B cell (primary cell): ENCODE data around the gene RPL32. TPM values are rescaled to one million over a fixed set of nuclear protein-coding genes. Genes with fewer than 3 reads are reported as not detected.

Experiments used
- ATAC-seq: fragments of 200-7000 bp; cut with Tn5 transposase; one replicate; pipeline ENCODE4 v1.10.0; 2021; ENCODE audit warnings: low read depth, mild to moderate bottlenecking, moderate number of reproducible peaks, moderate library complexity
- CTCF ChIA-PET: fragments of 350-600 bp; sonication (Branson Sonifier 250); formaldehyde crosslinking; loops from one replicate; lab custom pipeline; 2021; ENCODE audit warnings: antibody characterized with exemption, inconsistent platforms; lab: Charles Lee
- POLR2A ChIA-PET: fragments of 350-600 bp; sonication (Branson Sonifier 250); formaldehyde crosslinking; loops from one replicate; lab custom pipeline; 2021; ENCODE audit warnings: antibody characterized with exemption; lab: Charles Lee
- DNase-seq: peaks from one replicate; pipeline ENCODE4 v3.0.0; 2013
- H2AFZ ChIP-seq: 2 replicates; pipeline ENCODE4 v1.6.1; 2012; ENCODE audit warnings: mild to moderate bottlenecking, low read depth, low read length; ENCODE audit not compliant: insufficient read depth, poor library complexity, severe bottlenecking
- H3K27ac ChIP-seq, 2 donors: 1 replicate in 1 of 2; 2 replicates in 1 of 2; pipeline ENCODE4 v1.5.1; 2012 to 2013; ENCODE audit warnings: low read length in 2 of 2, mild to moderate bottlenecking in 2 of 2, moderate library complexity in 1 of 2
- H3K27me3 ChIP-seq, 4 experiments: fragments of 200-600 bp in 1 of 4; sonication (generic) in 1 of 4; replicated peaks in 1 of 4; 1 replicate in 2 of 4; 2 replicates in 2 of 4; pipeline versions ENCODE4 v1.6.1 to v1.7.0; 2013 to 2016; ENCODE audit warnings: low read length in 3 of 4, mild to moderate bottlenecking in 2 of 4, mixed read lengths in 1 of 4, moderate library complexity in 1 of 4; ENCODE audit not compliant: insufficient read depth in 4 of 4, control insufficient read depth in 3 of 4; ENCODE audit errors: control extremely low read depth in 1 of 4
- H3K36me3 ChIP-seq, 2 experiments: replicated peaks in 1 of 2; 1 replicate in 1 of 2; 2 replicates in 1 of 2; pipeline versions ENCODE4 v1.6.1 to v1.7.1; 2013; ENCODE audit warnings: low read length in 1 of 2; ENCODE audit not compliant: insufficient read depth in 2 of 2, control insufficient read depth in 1 of 2; ENCODE audit errors: control extremely low read depth in 1 of 2, extremely low read depth in 1 of 2
- H3K4me1 ChIP-seq, 2 donors: fragments of 200-600 bp in 1 of 2; sonication (generic) in 1 of 2; 1 replicate in 1 of 2; 2 replicates in 1 of 2; pipeline versions ENCODE4 v1.5.1 to v1.6.1; 2013 to 2017; ENCODE audit warnings: low read length in 2 of 2; ENCODE audit not compliant: control insufficient read depth in 2 of 2, insufficient read depth in 2 of 2
- H3K4me2 ChIP-seq: replicated peaks from 2 replicates; pipeline ENCODE3; 2012; ENCODE audit warnings: mild to moderate bottlenecking, low read depth, low read length; ENCODE audit not compliant: poor library complexity, severe bottlenecking
- H3K4me3 ChIP-seq, 5 experiments: fragments of 200-600 bp in 1 of 5; sonication (generic) in 1 of 5; 1 replicate in 3 of 5; 2 replicates in 2 of 5; pipeline versions ENCODE4 v1.5.1 to v1.7.0; 2011 to 2016; ENCODE audit warnings: low read length in 4 of 5, mild to moderate bottlenecking in 4 of 5, low read depth in 2 of 5, control low read depth in 1 of 5, moderate library complexity in 1 of 5; ENCODE audit not compliant: insufficient read depth in 1 of 5; ENCODE audit errors: control extremely low read depth in 1 of 5, extremely low read depth in 1 of 5
- H3K79me2 ChIP-seq: fragments of 200-600 bp; sonication (generic); one replicate; pipeline ENCODE4 v1.6.0; 2016; ENCODE audit warnings: low read length; ENCODE audit not compliant: control insufficient read depth, insufficient read depth
- H3K9ac ChIP-seq: fragments of 200-600 bp; sonication (generic); 2 replicates; pipeline ENCODE4 v1.6.1; 2017; ENCODE audit warnings: mild to moderate bottlenecking, low read length, moderate library complexity
- H3K9me3 ChIP-seq, 3 donors: one replicate each; pipeline versions ENCODE4 v1.6.1 to v1.7.1; 2013; ENCODE audit warnings: low read length in 2 of 3; ENCODE audit not compliant: control insufficient read depth in 2 of 3, insufficient read depth in 1 of 3; ENCODE audit errors: control extremely low read depth in 1 of 3
- H4K20me1 ChIP-seq: 2 replicates; pipeline ENCODE4 v1.6.0; 2012; ENCODE audit warnings: mild to moderate bottlenecking, low read length; ENCODE audit not compliant: insufficient read depth, control insufficient read depth, poor library complexity, severe bottlenecking
- H3K27ac Mint-ChIP-seq: one replicate; pipeline ENCODE4 v1.8.0; 2021; ENCODE audit warnings: mixed read lengths
- H3K27me3 Mint-ChIP-seq: one replicate; pipeline ENCODE4 v1.8.0; 2021; ENCODE audit warnings: mixed read lengths
- H3K4me1 Mint-ChIP-seq: one replicate; pipeline ENCODE4 v1.8.0; 2021; ENCODE audit warnings: mixed read lengths
- H3K4me3 Mint-ChIP-seq: one replicate; pipeline ENCODE4 v1.8.0; 2021; ENCODE audit warnings: mixed read lengths
- H3K9me3 Mint-ChIP-seq: one replicate; pipeline ENCODE4 v1.8.0; 2022; ENCODE audit warnings: mixed read lengths; ENCODE audit not compliant: insufficient read depth
- EZH2 ChIP-seq: IDR thresholded peaks from 2 replicates; pipeline ENCODE4 v1.6.1; 2012; ENCODE audit warnings: borderline replicate concordance, low read depth, mild to moderate bottlenecking, moderate library complexity, low read length; ENCODE audit not compliant: insufficient read depth, poor library complexity, severe bottlenecking
- WGBS: methylation state at CpG from one replicate; pipeline ENCODE4 v1.1.5; 2013; ENCODE audit warnings: missing lambda C conversion rate; ENCODE audit not compliant: insufficient coverage; 5-methylcytosine and 5-hydroxymethylcytosine counted together
- intact Hi-C: fragments of 100-400 bp; cut with micrococcal nuclease; formaldehyde crosslinking; loops from one replicate; pipeline ENCODE4 v1.10.0; 2022
- polyA plus RNA-seq: library from polyadenylated mRNA; depleted of rRNA; stranded (reverse); fragments of >200 nt; gene quantifications from 2 replicates; pipeline ENCODE4 v1.2.3, GENCODE V29; 2012
- total RNA-seq, 2 donors: library from RNA; stranded (reverse); fragments of 120-200 nt in 1 of 2; gene quantifications; 1 replicate in 1 of 2; 2 replicates in 1 of 2; pipeline versions ENCODE4 v1.2.3 to v1.2.4, GENCODE V29; 2013 to 2022
- TF ChIP-seq, protein P1 (sequence below): fragments of 200-600 bp; IDR thresholded peaks from one replicate; pipeline ENCODE4 v1.8.0; 2022; ENCODE audit warnings: antibody characterized with exemption, mild to moderate bottlenecking

The RPL32 gene
- total and polyA plus RNA-seq, 2 donors (not counting 1 experiment from before 2014, with no cell fraction given), result 2,160 to 2,756 TPM

DNA sequence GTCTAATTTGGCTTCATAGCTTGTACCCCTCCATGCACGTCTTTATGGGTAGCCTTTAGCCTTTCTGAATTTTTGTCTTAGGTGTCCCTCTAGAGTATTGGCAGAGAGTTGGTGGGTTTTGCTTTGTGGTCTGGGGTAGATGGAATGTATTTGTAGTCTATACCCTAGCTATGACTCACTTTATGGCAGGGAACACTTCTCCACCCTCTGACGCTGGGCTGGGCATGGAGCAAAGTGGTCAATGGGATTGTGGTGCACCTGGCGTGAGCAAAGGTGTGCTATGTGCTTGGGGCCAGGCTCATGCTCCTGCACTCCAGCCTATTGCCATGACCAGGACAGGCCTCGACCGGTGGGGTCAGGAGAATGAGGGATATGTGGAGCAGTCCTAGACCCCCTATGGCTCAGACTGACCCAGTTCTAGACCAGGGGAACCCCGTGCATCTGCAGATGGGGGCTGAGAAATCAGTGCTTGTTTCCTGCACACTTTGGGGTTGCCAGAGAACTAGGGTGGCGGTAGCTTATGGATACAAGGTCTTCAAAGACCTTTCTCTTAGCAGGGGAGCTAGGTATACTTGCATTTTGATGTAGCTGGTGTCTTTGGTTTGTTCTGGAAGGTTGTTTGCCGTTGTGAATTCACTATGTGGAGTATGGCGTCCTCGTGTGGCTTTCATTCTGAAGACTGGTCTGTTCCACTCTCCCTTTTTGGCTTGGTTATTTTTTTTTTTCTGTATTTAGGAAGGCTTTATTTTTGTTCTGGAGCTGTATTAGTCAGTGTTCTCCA lies 49.4 kb upstream of the RPL32 start:
- Mint-ChIP-seq H3K4me1 (peaks cover 27% of the 10 kb centered on the region), H3K4me3 (no peak overlapping the region), H3K27me3 (peaks cover 14% of the 10 kb centered on the region), H3K9me3 (no peaks in the 10 kb centered on the region), H3K27ac (no peak overlapping the region)
- no peaks in the 10 kb centered on the region for H4K20me1 ChIP-seq
- intact Hi-C loops, result loop anchor here (1.0 to 5.0 kb wide), 2 partner anchors 78 to 184 kb away; no protein-coding TSS in a partner anchor
- H3K27me3 ChIP-seq, result peaks cover 0 to 14% (median 3%) of the 10 kb centered on the region in 4 experiments
- H3K9me3 ChIP-seq, result no peaks in the 10 kb centered on the region
- H3K4me3 ChIP-seq, result no peak overlapping the region
- H3K4me2 ChIP-seq, result no peak overlapping the region
- no peak overlapping the region for H3K9ac ChIP-seq
- H3K4me1 ChIP-seq, result peaks cover 15 to 19% of the 10 kb centered on the region in 2 donors
- H3K27ac ChIP-seq, result no peak overlapping the region
- CTCF ChIA-PET, result interaction anchor here (0.7 to 8.8 kb wide), 19 partner anchors 8 to 756 kb away, joined by 3 to 116 read pairs (median 8); partner anchors contain the start of gene RPL32
- H3K36me3 ChIP-seq, result no peaks in the 10 kb centered on the region
- no peak overlapping the region for H2AFZ ChIP-seq
- DNase-seq (no peak), ATAC-seq (no peak)
- no peaks in the 10 kb centered on the region for H3K79me2 ChIP-seq
- POLR2A ChIA-PET, result interaction anchor here (0.6 kb wide), 1 partner anchor 14 kb away, joined by 3 read pairs; no protein-coding TSS in a partner anchor
- 92% methylated on average over 5 of the region's 10 CpGs for WGBS
- TF ChIP-seq, protein P1, sequence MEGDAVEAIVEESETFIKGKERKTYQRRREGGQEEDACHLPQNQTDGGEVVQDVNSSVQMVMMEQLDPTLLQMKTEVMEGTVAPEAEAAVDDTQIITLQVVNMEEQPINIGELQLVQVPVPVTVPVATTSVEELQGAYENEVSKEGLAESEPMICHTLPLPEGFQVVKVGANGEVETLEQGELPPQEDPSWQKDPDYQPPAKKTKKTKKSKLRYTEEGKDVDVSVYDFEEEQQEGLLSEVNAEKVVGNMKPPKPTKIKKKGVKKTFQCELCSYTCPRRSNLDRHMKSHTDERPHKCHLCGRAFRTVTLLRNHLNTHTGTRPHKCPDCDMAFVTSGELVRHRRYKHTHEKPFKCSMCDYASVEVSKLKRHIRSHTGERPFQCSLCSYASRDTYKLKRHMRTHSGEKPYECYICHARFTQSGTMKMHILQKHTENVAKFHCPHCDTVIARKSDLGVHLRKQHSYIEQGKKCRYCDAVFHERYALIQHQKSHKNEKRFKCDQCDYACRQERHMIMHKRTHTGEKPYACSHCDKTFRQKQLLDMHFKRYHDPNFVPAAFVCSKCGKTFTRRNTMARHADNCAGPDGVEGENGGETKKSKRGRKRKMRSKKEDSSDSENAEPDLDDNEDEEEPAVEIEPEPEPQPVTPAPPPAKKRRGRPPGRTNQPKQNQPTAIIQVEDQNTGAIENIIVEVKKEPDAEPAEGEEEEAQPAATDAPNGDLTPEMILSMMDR, result no peak
- no peak for TF ChIP-seq EZH2

DNA sequence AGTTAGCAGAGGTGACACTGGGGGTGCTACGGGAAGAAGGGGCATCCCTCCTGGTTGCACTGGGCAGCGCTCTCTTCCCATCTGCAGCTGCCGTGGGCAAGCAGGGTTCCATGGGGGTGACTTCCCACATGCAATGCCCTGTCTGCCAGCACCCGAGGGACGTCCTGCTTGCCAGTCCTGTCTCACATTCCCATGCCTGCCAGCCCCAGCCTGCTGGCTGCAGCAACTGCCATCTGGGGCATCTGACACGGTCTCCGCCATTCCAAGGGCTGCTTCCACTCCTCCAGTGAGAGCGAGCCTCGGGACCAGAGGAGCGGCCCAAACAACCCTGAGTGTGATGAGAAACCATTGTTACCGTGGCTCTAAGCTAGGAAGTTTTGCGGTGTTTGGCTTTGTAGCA lies 45.4 kb upstream of the RPL32 start:
- H3K4me3 Mint-ChIP-seq, result peak overlapping the region; percentile 66
- peak overlapping the region; percentile 81 for H3K4me2 ChIP-seq

More for the DNA sequence above, 45.4 kb upstream of the RPL32 start:
- Histone ChIP-seq H3K9me3 (peaks cover 0 to 7% (median 0%) of the 10 kb centered on the region in 3 donors), H2AFZ (peak overlapping the region; percentile 70), H3K9ac (no peak overlapping the region), H3K27ac (no peak overlapping the region), H4K20me1 (no peaks in the 10 kb centered on the region), H3K79me2 (no peaks in the 10 kb centered on the region), H3K36me3 (no peaks in the 10 kb centered on the region), H3K4me3 (peak overlapping the region in 2 of 5 experiments; percentile 47 to 58), H3K27me3 (peaks cover 0 to 14% (median 3%) of the 10 kb centered on the region in 4 experiments), H3K4me1 (peaks cover 34 to 45% of the 10 kb centered on the region in 2 donors)
- peaks cover 39% of the 10 kb centered on the region for H3K4me1 Mint-ChIP-seq
- CTCF ChIA-PET, result interaction anchor here (1.2 to 8.8 kb wide), 4 partner anchors 10 to 611 kb away, joined by 3 to 116 read pairs (median 4); no protein-coding TSS in a partner anchor
- 83% methylated on average over 7 of the region's 12 CpGs for WGBS
- H3K9me3 Mint-ChIP-seq, result no peaks in the 10 kb centered on the region
- intact Hi-C loops, result loop anchor here (5.0 kb wide), 1 partner anchor 404 kb away; the partner anchor contains the start of gene TSEN2
- no peak for ATAC-seq
- POLR2A ChIA-PET, result no interaction called here
- peaks cover 14% of the 10 kb centered on the region for H3K27me3 Mint-ChIP-seq
- TF ChIP-seq EZH2, result no peak
- TF ChIP-seq, protein P1, result no peak
- DNase-seq, result no peak
- H3K27ac Mint-ChIP-seq, result peak overlapping the region; percentile 26
